LNCaP clone FGC (cell line): Measurements from ENCODE around the gene GALNT5.

ENCODE experiments used
- DNase-seq: peaks from one replicate; pipeline ENCODE4 v3.0.0-alpha.2; 2011; ENCODE audit warnings: low read depth
- H3K4me3 ChIP-seq: 2 replicates; pipeline ENCODE4 v1.5.1; 2011; ENCODE audit warnings: mild to moderate bottlenecking, low read depth, low read length, control low read depth
- CTCF ChIP-seq: IDR thresholded peaks from 2 replicates; pipeline ENCODE4 v1.5.1; 2012; ENCODE audit warnings: mild to moderate bottlenecking; ENCODE audit not compliant: control insufficient read depth, insufficient read depth; ENCODE audit errors: extremely low read depth

GALNT5 gene

GRCh38 chr2:157307021-157307420 is 49.5 kb downstream of the GALNT5 start:
- no peak overlapping the region for H3K4me3 ChIP-seq
- no peak for TF ChIP-seq CTCF
- DNase-seq, result no peak

GRCh38 chr2:157309878-157310277 is 52.4 kb downstream of the GALNT5 start:
- no peak overlapping the region for H3K4me3 ChIP-seq
- TF ChIP-seq CTCF, result no peak
- DNase-seq, result no peak

- no peak for TF ChIP-seq CTCF
- DNase-seq, result no peak
- H3K4me3 ChIP-seq, result no peak overlapping the region
Observed at GRCh38 chr2:157311706-157312105, 54.2 kb downstream of the GALNT5 start.

- DNase-seq, result no peak
- no peak overlapping the region for H3K4me3 ChIP-seq
- TF ChIP-seq CTCF, result no peak
Observed at GRCh38 chr2:157312866-157313486, 55.5 kb downstream of the GALNT5 start.

GRCh38 chr2:157315901-157316300 is 58.4 kb downstream of the GALNT5 start:
- DNase-seq, result no peak
- no peak overlapping the region for H3K4me3 ChIP-seq
- TF ChIP-seq CTCF, result no peak

- TF ChIP-seq CTCF, result no peak
- H3K4me3 ChIP-seq, result no peak overlapping the region
- DNase-seq, result no peak
Observed at GRCh38 chr2:157318884-157319283, 61.4 kb downstream of the GALNT5 start.

GRCh38 chr2:157319795-157320194 is 62.3 kb downstream of the GALNT5 start:
- no peak for TF ChIP-seq CTCF

More at GRCh38 chr2:157319795-157320194, 62.3 kb downstream of the GALNT5 start:
- no peak for DNase-seq
- H3K4me3 ChIP-seq, result no peak overlapping the region
